Osteoblast (primary cell): Measurements from ENCODE around the gene KIAA0319L. TPM values are rescaled to one million over a fixed set of nuclear protein-coding genes. Genes with fewer than 3 reads are reported as not detected.

Experiments
- DNase-seq: peaks from one replicate; pipeline ENCODE4 v3.0.0; 2011; ENCODE audit warnings: low spot score, mixed read lengths; ENCODE audit not compliant: insufficient read length; ENCODE audit errors: missing footprints
- H2AFZ ChIP-seq: 2 replicates; pipeline ENCODE4 v1.6.0; 2011; ENCODE audit warnings: mild to moderate bottlenecking, low read length
- H3K27ac ChIP-seq: 2 replicates; pipeline ENCODE4 v1.5.1; 2011; ENCODE audit warnings: mild to moderate bottlenecking, low read depth, low read length, moderate library complexity
- H3K27me3 ChIP-seq: 2 replicates; pipeline ENCODE4 v1.6.0; 2012; ENCODE audit warnings: mild to moderate bottlenecking, control low read depth, inconsistent platforms, low read length, moderate library complexity; ENCODE audit not compliant: insufficient read depth
- H3K36me3 ChIP-seq: 2 replicates; pipeline ENCODE4 v1.5.1; 2011; ENCODE audit warnings: mild to moderate bottlenecking, low read length, control low read depth, moderate library complexity; ENCODE audit not compliant: insufficient read depth
- H3K4me1 ChIP-seq: 2 replicates; pipeline ENCODE4 v1.5.1; 2011; ENCODE audit warnings: mild to moderate bottlenecking, low read length, control low read depth, moderate library complexity; ENCODE audit not compliant: insufficient read depth
- H3K4me2 ChIP-seq: 2 replicates; pipeline ENCODE4 v1.6.0; 2011; ENCODE audit warnings: mild to moderate bottlenecking, low read length; ENCODE audit not compliant: insufficient read depth
- H3K4me3 ChIP-seq: fragments of 200-600 bp; sonication (generic); 3 replicates; pipeline ENCODE4 v1.5.1; 2012; ENCODE audit warnings: mild to moderate bottlenecking, low read length, inconsistent platforms; ENCODE audit not compliant: insufficient read depth
- H3K79me2 ChIP-seq: 2 replicates; pipeline ENCODE4 v1.6.0; 2012; ENCODE audit warnings: mild to moderate bottlenecking, low read length, control low read depth, inconsistent platforms; ENCODE audit not compliant: insufficient read depth
- H3K9me3 ChIP-seq: 2 replicates; pipeline ENCODE4 v1.5.1; 2011; ENCODE audit warnings: low read depth, low read length, control low read depth
- H4K20me1 ChIP-seq: 2 replicates; pipeline ENCODE4 v1.6.0; 2012; ENCODE audit warnings: mild to moderate bottlenecking, low read length, control low read depth; ENCODE audit not compliant: insufficient read depth
- CTCF ChIP-seq: IDR thresholded peaks from 2 replicates; pipeline ENCODE4 v1.5.1; 2011; ENCODE audit warnings: mild to moderate bottlenecking, low read depth, low read length, moderate library complexity; ENCODE audit errors: extremely low read depth
- total RNA-seq: library from RNA; depleted of rRNA; stranded (reverse); fragments of >200 nt; gene quantifications from 2 replicates; pipeline ENCODE4 v1.2.3, GENCODE V29; 2012

Gene KIAA0319L
- total RNA-seq, 1 donor: 44.9 TPM

GRCh38 chr1:35394386-35394785 lies 162.8 kb downstream of the KIAA0319L start:
- Histone ChIP-seq H3K4me2 (no peak overlapping the region), H3K27me3 (no peaks in the 10 kb centered on the region), H4K20me1 (no peaks in the 10 kb centered on the region), H3K9me3 (no peaks in the 10 kb centered on the region), H3K36me3 (peaks cover 75% of the 10 kb centered on the region), H3K4me1 (no peaks in the 10 kb centered on the region), H2AFZ (no peak overlapping the region), H3K79me2 (no peaks in the 10 kb centered on the region), H3K27ac (no peak overlapping the region), H3K4me3 (no peak overlapping the region)
- DNase-seq: no peak
- no peak for TF ChIP-seq CTCF

GRCh38 chr1:35390600-35391494 lies 166.4 kb downstream of the KIAA0319L start:
- no peak for DNase-seq
- no peak overlapping the region for H3K4me3 ChIP-seq
- TF ChIP-seq CTCF: no peak
- H3K27me3 ChIP-seq: no peaks in the 10 kb centered on the region
- H3K9me3 ChIP-seq: no peaks in the 10 kb centered on the region
- H3K27ac ChIP-seq: no peak overlapping the region
- H3K4me2 ChIP-seq: no peak overlapping the region
- H4K20me1 ChIP-seq: no peaks in the 10 kb centered on the region
- no peak overlapping the region for H2AFZ ChIP-seq
- no peaks in the 10 kb centered on the region for H3K79me2 ChIP-seq
- no peaks in the 10 kb centered on the region for H3K4me1 ChIP-seq
- peaks cover 72% of the 10 kb centered on the region for H3K36me3 ChIP-seq

GRCh38 chr1:35386959-35387358 lies 170.2 kb downstream of the KIAA0319L start:
- Histone ChIP-seq H3K27ac (no peak overlapping the region), H3K4me1 (no peaks in the 10 kb centered on the region)
- TF ChIP-seq CTCF: no peak

GRCh38 chr1:35386290-35386689 lies 170.9 kb downstream of the KIAA0319L start:
- Histone ChIP-seq H3K4me1 (no peaks in the 10 kb centered on the region), H3K4me3 (no peak overlapping the region), H3K4me2 (no peak overlapping the region), H3K27me3 (no peaks in the 10 kb centered on the region), H3K36me3 (peaks cover 51% of the 10 kb centered on the region), H3K27ac (no peak overlapping the region), H3K9me3 (no peaks in the 10 kb centered on the region), H3K79me2 (no peaks in the 10 kb centered on the region), H2AFZ (no peak overlapping the region), H4K20me1 (no peaks in the 10 kb centered on the region)
- DNase-seq: no peak
- no peak for TF ChIP-seq CTCF

More at GRCh38 chr1:35386959-35387358, 170.2 kb downstream of the KIAA0319L start:
- Histone ChIP-seq H3K9me3 (no peaks in the 10 kb centered on the region), H3K27me3 (no peaks in the 10 kb centered on the region), H3K79me2 (no peaks in the 10 kb centered on the region), H4K20me1 (no peaks in the 10 kb centered on the region), H3K36me3 (peaks cover 50% of the 10 kb centered on the region), H3K4me3 (no peak overlapping the region), H2AFZ (no peak overlapping the region), H3K4me2 (no peak overlapping the region)
- no peak for DNase-seq
